Neural cell (in vitro differentiated cells): ENCODE data around the gene SYNRG.

Experiments used
- CTCF ChIP-seq: fragments of 450-650 bp; IDR thresholded peaks from 2 replicates; pipeline ENCODE4 v1.5.1; 2014; ENCODE audit warnings: antibody characterized with exemption, mild to moderate bottlenecking, moderate library complexity; ENCODE audit not compliant: poor library complexity, severe bottlenecking
- EP300 ChIP-seq: fragments of 450-650 bp; conservative IDR thresholded peaks from 2 replicates; pipeline ENCODE4 v1.6.1; 2014; ENCODE audit warnings: antibody characterized with exemption, mild to moderate bottlenecking, moderate library complexity; ENCODE audit not compliant: poor library complexity, severe bottlenecking
- EZH2 ChIP-seq: fragments of 200-600, 300-800 bp; shearing (Covaris generic), sonication (generic); IDR thresholded peaks from 2 replicates; pipeline ENCODE4 v1.6.1; 2014; ENCODE audit warnings: antibody characterized with exemption, low read length, borderline replicate concordance, mild to moderate bottlenecking; ENCODE audit not compliant: insufficient read depth, poor library complexity, severe bottlenecking
- POLR2AphosphoS5 ChIP-seq: IDR thresholded peaks from 2 replicates; pipeline ENCODE4 v1.6.1; 2012
- RAD21 ChIP-seq: fragments of 450-650 bp; conservative IDR thresholded peaks from 2 replicates; pipeline ENCODE4 v1.6.1; 2014; ENCODE audit warnings: antibody characterized with exemption, mild to moderate bottlenecking, moderate library complexity
- SMC3 ChIP-seq: fragments of 450-650 bp; conservative IDR thresholded peaks from 2 replicates; pipeline ENCODE4 v1.6.1; 2014; ENCODE audit warnings: antibody characterized with exemption, mild to moderate bottlenecking, moderate library complexity; ENCODE audit not compliant: poor library complexity

DNA sequence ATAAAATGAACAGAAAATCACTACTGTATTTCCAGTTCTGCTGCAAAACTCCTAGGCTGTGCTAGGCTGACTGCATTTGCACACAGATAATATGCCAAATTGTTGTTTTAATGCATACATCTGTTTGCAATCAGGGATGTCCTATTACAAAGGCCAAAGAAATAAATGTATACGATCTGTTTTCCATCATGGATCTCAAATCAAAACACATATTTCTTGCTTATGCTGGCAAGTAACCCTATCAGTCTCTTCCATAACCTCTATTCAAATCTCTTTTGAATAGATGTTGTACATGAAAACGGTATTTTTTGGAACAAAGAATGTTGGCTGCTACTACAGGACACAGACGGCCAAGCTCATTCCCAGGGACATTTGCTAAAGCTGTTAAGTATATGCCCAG lies 62.9 kb downstream of the SYNRG start:
- TF ChIP-seq CTCF (no peak), POLR2AphosphoS5 (no peak), EP300 (no peak), EZH2 (no peak), SMC3 (no peak), RAD21 (no peak)
